ENCODE data around the gene GORASP1.

GRCh38 chr3:39147711-39148434, 40.4 kb upstream of the GORASP1 start:
- TF ChIP-seq CTCF (IDR thresholded peaks at IDR 0.05 in 4 of 5, conservative IDR thresholded peaks at IDR 0.05 in 1 of 5) (no peak), POLR2A (IDR thresholded peaks at IDR 0.05) (no peak)

Measured in gastrocnemius medialis (tissue), 4 donors.